Measurements from ENCODE around the gene MXD1.

The MXD1 gene

DNA sequence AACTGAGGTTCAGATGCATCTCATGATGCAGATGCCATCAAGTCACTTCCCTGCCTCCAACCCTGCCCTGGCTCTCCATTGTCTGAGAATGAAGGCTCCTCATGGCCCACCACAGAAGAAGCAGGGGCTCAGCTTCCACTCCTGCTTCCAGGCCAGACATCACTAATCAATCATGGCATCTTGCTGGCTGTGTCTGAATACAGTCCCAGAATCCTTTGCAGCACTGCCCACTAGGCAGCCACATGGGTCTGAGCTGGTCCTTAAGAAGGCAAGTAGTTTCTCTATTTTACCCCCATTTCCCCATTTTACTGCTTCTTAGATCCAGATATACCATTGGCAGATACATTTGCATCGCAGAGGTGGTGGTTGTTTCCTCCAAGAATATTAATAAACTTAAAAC, 39.2 kb downstream of the MXD1 start:
- no peak for DNase-seq (ENCODE audit: low spot score)

DNA sequence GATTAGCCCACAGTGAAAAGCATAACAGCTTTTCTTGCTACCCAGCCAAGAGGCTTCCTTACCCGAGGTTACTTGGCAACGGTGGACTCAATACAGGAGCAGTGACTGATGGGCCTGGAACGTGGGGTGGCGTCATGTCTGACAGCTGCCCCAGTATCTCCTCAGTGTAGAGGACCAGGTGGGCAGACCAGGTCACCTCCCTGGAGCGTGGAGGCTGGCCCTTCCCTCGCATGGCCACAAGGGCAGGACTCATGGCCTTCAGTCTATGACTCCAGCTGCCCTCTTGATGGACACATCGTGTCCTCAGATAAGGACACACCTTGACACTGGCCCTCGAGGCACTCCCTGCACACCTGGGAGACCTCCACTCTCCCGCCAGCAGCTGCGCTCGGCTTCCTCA, 40.1 kb downstream of the MXD1 start:
- no peak for DNase-seq (ENCODE audit: low spot score)

DNA sequence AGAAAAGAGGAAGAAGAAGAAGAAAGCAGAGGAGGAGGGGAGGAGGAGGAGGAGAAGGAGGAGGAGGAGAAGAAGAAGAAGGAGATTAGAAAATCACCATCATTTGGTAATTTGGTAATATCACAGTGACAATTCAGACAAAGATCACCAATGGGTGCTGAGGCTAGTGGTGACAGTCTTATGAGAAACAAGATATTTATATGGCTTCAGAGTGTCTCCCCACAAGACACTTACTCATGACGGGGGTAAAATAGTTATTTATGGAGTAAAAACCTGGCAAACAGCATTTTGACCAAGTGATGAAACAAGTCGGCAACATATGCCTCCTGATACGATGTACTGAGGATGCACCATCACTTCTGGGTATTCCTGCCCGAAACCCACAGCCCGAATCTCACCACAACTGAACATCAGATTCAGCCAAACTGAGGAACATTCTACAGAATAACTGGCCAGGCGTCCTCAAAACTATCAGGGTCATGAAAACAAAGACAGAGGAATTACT, 41.6 kb downstream of the MXD1 start:
- DNase-seq (ENCODE audit: low spot score): no peak

DNA sequence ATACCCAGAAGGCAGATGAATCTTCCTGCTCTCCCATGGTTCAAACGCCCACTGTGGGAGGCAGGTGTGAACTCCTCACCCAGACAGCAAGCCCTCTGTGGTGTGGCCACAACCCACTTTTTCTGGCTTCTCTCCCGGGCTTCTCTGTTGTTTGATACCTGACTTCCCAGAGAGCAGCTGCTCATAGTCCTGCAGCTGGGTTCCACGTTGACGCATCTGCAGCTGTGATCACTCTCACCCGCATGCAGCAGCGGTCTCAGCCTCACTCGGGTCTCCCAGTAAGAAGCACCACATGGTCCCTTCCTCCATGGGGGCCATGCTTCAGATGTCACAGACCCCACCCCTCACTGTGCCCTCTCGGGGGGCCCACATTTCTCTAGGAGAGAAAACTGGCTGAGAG, 43.1 kb downstream of the MXD1 start:
- DNase-seq (ENCODE audit: low spot score): no peak

DNA sequence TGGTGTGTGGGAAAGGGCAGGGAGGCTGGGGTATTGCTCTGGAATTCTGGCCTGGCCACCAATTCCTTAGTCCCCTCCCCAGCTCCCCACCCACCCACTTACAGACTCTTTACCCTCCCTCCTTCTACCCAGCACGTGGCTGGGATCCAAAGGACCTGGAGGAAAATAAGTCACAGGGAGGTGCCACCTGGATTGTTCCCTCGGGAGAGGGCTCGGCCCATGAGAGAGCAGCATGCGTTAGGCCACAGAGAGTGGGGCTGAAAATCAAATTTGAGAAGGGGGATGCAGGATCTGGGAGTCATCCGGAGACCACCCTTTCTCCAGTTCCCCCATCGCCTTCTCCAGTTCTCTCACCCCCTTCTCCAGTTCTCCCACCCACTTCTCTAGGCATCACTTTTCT, 43.6 kb downstream of the MXD1 start:
- DNase-seq (ENCODE audit: low spot score): no peak

DNA sequence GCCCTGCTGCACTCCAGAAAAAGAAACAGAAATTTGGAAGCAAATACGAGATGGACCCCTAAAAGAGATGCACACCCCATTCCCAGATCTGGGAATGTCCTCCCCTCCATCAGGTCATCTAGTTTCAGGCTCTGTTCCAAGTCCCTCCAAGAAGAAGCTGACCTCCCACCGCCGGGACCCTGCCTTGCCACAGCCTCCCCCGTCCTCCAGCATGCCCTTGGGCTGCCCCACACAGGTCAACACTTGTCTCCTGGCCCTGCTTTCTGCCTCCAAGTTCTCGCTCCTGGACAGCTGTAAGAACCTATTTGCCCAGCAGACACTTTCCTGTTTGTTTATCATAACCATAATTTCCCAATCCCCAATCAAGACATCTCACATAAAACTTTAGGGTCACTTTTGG, 44.5 kb downstream of the MXD1 start:
- no peak for DNase-seq (ENCODE audit: low spot score)

DNA sequence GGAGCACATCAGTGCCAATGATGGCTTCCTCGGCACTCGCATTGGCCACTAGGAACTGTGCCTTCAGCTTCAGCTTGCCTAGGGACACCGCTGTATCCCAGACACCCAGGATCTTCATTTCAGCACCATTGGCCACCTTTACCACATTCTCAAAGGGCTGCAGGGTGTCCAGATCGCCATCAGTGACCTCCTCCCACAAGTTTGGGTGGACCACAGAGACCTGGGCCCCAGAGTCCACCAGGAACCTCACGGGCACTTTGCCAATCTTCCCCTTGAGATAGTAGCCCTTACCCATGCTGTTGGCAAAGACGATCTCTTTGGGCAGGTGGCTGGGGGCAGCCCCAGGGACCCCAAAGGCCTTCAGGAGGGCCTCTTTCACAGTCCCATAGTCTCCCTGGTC, 45.9 kb downstream of the MXD1 start:
- DNase-seq (ENCODE audit: low spot score): no peak

DNA sequence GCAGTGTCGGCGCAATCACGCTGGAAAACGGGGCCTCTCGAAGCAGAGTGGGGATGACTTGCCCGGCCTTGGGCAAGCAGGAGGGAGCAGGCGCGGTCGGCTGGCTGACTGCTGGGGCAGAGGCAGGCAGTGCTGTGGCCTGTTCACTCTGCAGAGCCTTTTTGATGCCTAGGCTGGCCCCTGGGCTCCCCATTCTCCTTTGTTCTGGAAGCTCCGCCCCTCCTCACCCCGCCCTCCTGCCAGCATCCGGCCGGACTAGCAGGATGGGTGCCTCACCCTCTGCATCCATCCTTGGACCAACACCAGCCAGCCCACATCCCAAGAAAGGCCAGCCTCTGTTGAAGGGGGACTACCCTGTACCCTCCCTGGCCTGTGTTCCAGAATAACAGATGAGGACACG, 46.6 kb downstream of the MXD1 start, which contains the start of gene ASPRV1:
Gene ASPRV1, minus strand, starts transcription at position 136 of the 400 bp plus-strand sequence. CDS start 195 bp downstream, outside the sequence.
- DNase-seq (ENCODE audit: low spot score): no peak

DNA sequence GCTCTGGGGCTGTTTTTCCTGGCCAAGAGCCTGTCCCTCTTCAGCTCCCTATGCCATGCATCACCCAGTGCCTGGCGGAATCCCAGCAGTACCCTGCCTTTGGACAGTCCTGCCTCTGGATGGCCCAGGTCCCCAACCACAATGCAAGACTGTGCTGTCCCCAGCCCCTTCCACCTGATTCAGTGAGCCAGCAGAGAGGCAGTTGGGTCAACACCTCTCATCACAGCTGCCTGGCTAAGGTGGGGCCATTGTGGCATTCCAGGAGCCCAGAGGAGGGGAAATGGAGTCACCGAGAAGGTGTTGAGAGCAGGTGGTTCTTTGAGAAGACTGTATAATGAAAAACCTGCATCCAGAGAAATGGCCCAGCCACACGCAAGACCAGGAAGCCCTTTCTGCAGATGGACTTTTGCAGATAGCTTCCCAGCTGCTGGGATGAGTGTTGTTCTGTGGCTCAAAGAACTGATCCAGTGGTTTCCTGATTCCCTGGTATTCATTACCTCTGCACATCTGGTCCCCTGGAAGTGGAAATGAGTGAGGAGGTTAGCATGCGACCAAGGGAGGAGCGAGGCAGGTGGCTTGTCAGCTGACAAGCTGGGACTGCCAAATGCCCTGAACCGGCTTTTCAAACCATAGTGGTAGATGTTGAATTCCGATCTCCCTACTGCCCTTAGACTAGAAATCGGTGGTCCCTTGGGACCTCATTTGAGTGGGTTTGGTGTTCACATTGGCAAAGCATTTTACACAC, 48.2 kb downstream of the MXD1 start:
- no peak for DNase-seq (ENCODE audit: low spot score)

DNA sequence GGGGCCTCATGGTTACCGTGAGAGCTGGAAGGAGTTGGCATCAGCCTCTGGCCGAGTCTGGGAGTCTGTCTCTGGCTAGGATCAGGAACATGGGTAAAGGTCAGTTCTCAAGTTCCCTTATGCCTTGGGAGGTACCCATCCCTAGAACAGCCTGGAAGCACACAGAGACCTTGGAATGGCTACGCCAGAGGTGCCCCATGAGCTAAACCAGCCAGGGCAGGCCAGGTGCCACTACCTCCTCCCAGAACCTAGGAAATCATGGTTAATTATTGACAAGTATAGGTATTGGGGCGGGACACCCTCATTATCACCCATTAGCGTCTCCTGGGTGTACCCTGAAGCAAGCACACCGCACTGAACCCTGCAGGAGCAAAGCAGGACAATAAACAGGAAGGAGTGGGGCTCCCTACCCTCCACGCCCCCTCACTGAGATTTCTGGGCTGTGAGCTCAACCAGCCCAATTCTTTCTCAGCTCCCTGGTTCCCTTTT, 49.5 kb downstream of the MXD1 start:
- no peak for DNase-seq (ENCODE audit: low spot score)

DNA sequence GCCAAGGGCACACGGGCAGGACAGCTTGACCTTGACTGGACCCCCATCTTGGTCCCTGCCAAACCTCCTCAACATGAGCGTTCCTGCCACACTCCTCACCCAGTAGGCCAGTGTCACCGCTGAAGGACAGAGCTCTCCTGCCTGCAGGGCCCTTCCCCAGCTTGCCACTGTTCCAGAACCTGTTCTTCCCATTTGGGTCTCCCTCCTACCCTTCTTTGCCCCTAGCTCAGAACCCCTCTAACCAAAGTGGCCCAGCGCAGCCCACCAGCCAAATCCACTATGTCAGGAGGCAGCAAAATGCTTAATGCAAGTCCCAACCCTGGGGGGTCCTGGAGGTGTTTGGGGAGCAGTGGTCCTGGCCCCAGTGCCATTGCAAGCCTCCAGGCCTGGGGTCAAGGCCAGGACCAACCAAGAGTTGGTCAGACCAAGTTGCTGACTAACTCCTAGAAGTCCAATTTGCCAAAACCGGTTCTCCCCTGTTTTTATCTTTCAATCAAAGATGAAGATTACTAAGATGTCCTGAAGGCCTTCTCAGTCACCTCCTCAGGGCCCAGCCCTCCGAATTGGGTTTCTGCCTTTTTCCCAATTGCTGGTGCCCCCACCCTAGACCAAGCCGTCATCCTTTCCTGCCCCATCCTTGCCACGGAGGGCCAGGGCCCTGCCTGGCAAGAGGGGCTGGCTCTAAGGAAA, 51.0 kb downstream of the MXD1 start:
- DNase-seq (ENCODE audit: low spot score): no peak

DNA sequence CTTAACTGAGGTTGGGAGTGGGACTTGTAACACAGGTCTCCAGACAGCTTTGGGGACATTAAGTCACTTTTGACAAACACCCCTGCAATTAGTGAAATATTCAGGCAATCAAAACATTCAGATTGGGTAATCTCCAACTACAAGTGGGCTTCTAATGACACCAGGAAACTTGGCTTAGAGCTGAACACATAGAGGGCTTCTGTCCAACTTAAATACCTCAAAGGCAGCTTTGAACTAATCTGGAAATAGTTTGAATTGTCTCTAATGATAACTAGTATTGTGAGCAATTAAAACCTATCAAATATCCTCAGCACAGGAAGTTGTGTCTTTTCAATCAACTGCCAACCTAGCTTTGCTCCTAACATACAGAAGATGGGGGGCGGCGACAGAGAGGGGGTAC, 51.6 kb downstream of the MXD1 start:
- no peak for DNase-seq (ENCODE audit: low spot score)

DNA sequence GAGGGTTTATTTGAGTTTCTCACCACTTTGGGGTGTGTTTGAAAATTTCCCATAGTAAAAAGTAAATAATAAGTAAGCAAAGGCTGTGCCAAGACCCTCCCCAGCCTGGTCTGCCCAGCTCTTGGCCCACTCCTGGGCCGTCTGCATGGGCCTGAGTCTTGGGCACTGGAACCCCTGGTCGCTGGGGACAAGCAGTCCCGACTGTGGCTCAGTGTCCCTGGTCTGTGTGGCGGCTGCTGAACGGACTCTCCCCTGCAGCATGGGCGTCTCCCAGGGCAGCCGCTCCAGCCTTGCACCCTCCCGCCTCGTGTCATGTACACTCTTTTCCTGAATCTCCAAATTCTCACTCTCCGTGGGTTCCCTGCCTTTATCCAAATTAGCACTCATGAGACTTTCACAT, 53.7 kb downstream of the MXD1 start:
- DNase-seq (ENCODE audit: low spot score): no peak

DNA sequence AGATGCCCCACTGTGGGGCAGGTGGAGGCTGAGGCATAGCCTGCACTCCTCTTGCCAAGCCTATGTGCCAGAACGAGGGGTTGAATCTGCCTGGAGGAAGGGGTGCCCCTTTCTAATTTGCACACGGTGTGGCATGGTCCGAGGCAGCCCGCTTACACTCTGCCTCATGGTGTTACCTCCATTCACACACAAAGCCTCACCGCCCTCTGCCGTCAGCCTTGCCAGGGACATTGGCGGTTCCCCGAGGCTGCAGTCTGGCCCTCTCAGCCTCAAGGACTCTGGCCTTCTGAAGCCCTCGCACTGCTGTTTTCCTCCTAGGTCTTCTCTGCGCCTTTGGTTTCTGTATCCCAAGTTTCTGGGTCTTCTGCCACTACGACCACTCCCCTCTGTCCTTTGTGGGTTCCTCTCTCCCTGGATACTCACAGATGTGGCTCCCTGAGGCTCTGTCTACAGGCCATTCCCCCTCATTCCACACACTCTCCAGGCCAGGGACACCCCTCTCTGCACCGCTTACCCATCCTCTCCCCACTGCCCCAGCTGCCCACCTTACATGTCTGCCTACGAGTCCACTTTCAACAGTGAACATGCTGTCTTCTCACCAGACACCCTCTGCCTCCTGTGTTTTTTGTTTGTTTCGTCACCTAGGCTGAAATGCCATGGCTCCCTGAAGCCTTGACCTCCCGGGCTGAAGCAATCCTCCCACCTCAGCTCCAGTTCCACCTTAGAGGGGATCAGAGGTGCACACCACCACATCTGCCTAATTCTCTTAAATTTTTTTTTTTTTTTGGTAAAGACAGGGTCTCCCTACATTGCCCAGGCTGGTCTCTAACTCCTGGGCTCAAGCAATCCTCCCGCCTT, 54.4 kb downstream of the MXD1 start:
- DNase-seq (ENCODE audit: low spot score): no peak

DNA sequence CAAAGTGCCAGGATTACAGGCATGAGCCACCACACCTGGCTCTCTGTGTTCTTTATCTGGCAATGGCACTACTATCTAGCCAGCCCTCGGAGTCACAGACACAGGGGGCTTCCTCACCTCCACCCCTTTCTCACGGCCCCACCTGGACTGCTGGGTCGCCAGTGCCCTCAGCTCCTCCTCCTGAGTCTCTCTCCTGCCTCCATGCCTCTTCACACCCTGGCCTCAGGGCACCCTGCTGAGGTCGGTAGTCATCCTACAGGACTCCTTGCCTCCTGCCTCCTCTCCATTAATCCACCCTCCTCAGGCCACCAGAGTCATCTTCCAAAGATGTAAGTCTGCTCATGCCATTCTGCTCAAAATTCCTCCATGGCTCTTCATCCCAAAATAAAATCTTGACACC, 55.1 kb downstream of the MXD1 start:
- no peak for DNase-seq (ENCODE audit: low spot score)

DNA sequence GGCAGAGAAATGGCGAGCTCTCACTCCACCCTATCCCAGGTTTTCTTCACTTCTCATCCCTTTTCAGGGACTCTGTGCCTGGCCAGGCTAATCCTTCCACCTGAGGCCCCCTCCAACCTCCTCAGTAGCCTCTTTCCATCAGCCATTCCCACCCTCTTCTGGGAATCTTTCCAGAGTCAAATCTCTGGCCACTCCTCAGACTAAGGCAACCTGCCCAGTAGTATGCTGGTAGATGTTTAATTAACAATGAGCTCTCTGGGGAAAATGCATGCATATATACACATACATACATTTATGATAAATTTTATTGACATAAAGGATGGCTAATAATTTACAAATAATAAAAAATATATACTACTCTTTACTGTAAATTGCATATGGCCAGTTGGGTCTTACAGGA, 57.9 kb downstream of the MXD1 start:
- no peak for DNase-seq (ENCODE audit: low spot score)

DNA sequence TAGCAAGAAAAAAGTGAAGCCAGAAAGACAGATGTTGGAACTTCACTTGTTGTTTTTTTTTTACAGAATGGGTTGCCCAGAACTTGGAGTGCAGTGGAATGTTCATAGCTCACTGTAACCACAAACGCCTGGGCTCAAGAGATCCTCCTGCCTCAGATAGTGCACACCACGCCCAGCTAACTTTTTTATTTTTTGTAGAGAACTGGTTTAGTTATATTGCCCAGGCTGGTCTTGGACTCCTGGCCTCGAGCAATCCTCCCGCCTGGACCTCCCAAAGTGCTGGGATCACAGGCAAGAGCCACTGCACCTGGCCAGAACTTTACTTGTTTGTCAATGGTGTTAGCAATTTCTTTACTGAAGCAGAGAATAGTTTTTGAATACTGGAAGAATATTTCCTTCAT, 58.4 kb downstream of the MXD1 start:
- peak; percentile 32 for DNase-seq (ENCODE audit: low spot score)

DNA sequence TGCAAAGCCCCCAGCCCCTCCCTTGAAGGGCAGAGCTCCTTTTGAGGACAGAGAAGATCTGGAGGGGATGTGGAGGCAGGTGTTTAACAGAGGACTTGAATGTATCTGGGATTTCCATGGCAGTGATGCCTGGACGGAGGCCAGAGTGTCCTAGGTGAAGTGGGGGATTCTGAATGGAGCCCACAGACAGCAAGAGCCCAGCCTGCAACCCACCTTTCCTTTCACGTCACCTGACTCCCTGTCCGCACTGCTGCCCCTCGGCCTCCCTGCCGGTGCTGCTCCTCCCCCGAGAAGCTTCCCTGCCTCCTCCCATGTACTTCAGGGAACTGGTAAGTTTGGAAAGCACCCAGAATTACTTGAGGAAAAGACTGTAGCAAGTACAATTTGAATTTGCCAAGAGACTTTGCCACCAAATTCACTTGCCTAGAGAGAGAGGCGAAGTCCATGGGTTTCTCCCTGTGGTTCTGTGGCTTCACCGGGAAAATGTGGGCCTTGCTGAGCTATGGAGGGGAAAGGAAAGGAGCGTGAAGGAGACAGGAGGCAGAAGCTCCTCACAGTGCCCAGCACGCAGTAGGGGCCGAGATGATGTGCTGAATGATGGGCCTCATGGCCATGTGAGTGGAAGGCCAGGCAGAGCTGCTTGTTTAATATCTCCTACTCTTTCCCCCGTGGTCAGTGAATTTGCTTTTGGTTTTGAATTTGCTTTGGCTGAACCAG, 60.4 kb downstream of the MXD1 start:
- DNase-seq (ENCODE audit: low spot score): no peak

DNA sequence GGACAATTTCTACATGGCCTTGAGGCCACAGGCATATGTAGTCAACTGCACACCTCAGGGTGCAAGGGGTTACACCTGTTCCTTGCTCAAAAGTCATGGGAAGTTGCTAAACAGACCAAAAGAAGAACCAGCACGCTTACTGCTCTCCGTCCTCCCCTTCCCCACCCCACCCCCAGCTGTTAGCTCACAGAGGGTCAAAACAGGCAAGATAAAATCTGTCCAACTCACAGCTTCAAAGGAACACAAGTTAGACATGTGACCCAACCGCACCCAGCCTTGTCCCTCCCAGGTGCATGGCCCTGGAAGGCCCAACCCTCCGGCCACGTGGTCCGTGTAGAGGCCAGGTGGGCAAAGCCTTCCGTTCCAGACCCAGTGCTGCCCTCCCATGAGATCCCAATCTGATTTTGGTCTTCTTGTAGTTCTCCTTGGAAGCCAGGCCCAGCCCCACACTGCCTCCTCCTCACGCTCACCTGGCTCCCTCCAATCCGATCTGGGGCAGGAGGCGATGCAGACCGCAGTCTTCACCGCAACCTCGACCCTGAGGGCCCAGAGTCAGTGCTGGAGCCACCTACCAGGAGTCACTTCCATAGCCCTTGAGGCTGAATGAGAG, 61.0 kb downstream of the MXD1 start:
- no peak for DNase-seq (ENCODE audit: low spot score)

DNA sequence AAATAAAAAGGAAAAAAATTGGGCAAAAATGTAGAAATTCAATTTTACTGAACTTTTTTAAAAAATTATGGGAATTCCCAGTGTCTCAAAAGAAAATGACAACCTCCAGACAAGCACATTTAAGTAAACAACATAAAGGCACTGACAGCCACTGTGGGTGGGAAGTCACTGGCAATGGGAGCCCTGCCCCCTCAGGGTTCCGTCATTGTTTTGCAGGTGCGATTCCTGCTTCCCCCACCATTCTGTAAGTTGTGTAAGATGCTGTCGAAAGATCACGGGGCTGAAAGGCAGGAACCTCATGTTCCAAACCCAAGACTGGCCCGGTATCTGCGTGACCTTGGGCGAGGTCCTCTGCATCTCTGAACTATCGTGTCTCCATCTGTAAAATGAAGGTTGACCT, 62.3 kb downstream of the MXD1 start:
- DNase-seq (ENCODE audit: low spot score): no peak

DNA sequence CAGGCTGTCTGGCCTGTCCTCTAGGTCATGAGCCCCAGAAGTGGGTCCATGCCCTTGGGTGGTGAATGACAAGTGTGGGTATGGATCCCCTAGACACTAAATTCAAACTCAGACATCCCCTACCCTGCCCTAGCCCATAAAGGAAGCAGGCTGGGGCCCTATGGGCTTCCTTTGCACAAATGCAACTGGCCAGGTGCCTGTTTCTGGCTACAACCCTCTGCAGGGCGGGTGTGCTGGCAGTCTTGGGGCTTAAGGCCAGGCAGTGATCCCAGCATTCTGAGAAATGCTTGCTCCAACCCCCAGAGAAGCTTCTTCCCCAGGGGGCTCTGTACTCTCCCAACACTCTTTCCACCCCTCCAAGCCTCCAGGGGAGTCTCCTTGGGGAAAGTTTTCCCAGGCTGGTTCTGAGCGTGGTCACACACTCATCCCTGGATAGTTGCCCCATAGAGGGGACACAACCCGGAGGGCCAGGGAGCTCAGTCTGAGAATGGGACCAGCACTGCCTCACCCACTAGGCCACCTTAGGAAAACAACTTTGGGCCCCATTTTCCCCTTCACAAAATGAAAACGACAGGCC, 63.1 kb downstream of the MXD1 start:
- DNase-seq (ENCODE audit: low spot score): no peak

Data from hepatic stellate cell (primary cell).